GM18517 (cell line): ENCODE measurements around the gene CHCHD6.

Experiments
- ATAC-seq: cut with Tn5 transposase; IDR thresholded peaks from one replicate; pipeline ENCODE4 v1.9.1; 2021; ENCODE audit warnings: mild to moderate bottlenecking, moderate library complexity; ENCODE audit not compliant: unreplicated experiment

Gene CHCHD6

DNA sequence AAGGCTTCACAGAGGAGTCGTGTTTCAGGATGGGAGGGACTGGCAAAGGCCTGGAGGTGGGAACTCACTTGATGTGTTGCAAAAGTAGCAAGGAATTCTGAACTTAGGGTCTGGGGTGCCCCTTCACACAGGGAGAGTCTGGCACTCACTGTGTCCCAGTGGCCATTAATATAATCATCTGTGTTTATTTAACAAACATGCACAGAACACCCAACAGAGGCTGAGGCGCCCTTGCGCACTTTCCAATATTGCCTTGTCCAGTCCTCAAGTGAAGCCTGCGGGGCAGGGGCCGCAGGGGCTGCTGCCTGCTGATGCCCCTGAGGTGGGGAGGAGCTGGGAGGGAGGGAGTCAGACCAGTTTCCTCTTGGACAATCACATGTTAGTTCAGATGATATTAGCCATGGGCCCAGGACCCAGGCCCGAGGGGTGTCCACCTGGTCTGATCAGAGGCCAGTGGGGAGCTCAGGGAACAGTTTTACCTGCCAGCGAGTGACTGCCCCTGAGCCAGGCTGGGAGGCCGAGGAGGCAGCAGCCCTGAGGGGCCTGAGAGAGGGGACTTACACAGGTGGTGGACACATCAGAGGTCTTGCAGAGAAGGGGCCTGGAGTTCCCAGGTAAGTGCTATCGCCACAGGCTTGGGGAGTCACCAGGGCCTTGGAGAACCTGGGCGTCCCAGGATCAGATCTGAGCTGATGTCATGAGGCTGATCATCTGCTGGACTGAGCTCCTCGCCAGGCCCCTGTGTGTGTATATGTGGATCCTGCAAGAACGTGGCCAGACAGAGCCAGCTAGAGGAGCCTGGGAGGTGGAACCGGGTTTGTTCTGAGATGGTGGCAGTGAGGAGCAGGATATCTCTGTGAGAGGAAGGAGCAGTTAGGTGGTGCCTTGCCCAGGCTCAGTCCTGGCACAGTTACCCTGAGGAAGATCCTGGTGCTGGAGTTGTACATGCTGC, 35.3 kb upstream of the CHCHD6 start:
- no peak for ATAC-seq

DNA sequence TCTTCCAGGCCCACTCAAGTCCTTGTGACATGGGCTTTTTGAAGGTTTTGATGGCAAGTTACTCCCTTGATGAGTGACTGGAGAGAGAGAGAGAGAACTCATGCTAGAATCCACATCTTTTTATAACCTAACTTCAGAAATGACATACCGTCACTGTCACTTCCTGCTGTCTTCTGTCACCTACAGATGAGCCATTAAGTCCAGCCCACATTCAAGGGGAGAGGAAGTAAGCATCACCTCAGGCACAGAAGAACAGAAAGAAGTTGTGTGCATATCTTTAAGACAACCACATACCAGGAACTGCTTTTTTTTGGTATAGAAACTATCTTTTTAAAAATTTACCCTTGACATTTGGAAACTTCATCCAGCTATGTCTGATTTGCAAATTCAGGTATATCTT, 32.5 kb upstream of the CHCHD6 start:
- no peak for ATAC-seq

DNA sequence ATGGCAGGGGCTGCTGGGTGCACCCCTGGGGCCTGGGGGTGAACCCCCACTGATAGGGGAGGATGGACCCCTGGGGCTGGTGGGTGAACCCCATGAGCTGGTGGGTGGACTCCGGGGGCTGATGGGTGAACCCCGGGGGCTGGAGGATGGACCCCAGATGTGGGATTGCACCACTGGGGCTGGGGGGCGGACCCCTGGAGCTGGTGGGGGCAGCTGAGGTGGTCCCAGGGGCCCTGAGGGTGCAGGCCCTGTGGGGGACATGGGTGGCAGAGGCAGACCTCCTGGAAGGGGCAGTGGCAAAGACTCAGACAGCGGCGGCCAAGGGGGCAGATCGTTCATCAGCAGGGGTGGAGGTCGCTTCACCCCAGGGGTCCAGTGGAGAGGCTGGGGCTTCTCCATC, 31.7 kb upstream of the CHCHD6 start:
- no peak for ATAC-seq

DNA sequence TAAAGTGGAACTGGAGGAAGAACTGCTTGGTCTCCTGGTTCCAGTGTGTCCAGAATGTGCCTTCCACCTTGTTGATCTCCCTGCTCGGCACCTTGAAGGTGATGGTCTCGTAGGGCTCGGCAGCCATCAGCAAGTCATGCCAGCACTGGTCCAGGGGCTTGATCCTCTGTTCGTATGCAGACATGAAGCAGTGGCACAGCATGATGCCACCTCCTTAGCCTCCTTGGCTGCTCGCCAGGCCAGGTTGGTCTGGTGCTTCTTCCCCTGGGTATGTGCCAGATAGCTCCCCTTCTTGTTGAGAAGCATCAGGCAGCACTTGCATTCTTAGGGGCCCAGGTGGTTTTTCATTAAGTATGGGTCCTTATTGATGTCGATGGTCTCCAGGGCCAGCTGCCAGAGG, 31.3 kb upstream of the CHCHD6 start:
- ATAC-seq = no peak

DNA sequence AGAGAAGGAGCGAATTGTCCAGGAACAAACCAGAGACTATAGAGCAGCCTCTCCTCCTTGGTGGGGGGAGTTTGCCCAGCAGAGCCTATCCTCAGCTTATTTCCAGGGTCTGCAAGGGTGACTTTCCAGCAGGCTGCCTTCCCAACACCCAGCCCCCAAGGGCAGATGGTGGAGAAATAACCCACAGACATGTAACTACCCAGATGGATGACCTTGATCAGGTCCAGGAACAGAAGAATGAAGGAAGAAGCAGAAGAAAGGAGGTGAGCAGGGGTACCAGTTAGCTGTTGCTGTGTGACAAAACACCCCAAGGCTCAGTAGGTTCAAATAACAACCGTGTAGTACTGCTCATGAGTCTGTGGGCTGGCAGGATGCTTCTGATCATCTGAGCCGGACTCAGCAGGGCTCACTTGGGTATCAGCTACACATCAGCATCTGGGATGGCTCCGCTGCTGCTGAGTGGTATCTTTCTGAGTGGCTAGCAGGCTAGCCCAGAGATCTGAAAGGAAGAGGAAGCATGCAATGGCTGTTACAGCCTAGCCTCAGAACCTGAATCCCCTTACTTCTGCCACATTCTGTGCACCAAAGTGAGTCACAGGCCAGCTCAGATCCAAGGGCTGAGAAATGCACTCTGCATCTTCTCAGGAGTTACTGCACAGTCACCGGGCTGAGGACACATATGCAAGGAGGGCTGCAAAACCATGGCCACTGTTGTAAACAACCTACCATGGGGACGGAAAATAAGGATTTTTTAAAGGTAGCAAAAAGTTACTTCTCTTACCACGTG, 26.9 kb upstream of the CHCHD6 start:
- no peak for ATAC-seq

DNA sequence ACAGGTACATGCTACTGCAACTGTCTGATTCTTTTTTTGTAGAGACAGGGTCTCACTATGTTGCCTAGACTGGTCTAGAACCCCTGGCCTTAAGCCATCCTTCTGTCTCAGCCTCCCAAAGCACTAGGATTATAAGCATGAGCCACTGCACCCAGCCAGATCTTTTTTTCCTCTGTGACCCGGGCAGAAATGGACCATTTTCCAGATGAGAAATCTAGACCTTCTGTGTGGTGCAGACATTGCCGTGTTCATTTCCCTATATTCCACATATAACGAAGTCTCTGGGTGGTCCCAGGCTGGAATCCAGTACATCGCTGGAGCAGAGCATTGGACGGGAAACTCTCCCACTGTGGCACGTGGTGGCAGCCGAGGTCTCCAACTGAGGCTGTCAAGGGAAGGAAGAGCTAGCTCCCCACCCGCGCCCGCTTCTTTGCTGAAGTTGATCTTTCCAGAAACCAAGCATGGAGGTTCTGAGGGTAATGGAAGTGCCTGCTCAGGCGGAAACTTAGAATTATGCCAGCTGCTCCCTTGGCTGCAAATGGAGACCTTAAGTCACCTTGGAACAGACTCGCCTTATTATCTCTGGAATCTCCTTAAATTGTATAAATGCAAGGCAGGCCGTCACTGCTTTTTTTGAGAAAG, 26.1 kb upstream of the CHCHD6 start:
- no peak for ATAC-seq

DNA sequence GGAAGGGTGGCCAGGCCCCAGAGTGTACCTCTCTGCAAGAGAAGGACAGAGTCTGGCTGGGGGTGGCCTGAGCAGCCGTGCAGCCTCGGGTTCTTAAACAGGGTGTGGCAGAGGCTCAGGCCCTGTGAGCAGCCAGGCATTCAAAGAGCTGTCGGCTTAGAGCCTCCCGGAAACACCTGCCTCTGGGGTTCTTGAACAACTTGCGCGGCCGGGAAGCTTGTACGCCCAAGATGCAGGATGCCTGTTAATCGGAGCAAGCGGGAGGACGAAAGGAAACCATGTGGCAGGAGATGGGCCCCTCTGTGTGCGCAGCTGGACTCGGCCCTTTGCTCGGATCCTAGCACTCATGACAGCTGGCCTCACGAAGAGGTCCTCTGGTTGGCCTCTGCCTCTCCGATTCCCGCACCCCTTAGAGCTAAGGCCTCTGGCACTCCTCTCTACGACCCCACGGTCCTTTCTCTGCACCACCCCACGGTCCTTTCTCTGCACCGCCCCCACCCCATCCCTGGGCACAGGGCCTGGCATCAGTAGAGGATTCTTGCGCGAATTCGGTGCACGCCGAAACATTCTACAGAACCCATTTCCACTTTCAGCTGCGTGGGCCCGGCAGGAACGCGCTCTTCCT, 25.2 kb upstream of the CHCHD6 start:
- no peak for ATAC-seq

DNA sequence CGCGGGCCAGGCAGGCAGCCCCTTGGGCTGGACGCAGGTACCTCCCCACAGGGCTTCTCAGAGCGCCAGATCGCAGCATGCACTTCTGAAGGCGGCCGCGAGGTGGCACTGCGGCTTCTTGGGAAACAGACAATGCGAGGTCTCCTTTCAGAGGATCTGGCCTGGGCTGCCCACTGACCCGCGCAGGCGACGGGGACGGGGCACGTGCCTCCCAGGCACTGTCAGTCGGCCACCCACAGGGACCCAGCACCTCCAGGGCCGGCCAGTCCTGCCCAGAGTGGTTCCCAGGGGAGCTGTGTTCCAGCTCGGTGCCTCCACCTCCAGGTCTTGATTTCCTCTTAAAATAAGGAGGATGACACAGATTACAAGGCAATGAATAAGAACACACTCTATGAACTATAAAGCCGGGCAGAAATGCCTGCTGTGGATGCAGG, 24.7 kb upstream of the CHCHD6 start:
- no peak for ATAC-seq

DNA sequence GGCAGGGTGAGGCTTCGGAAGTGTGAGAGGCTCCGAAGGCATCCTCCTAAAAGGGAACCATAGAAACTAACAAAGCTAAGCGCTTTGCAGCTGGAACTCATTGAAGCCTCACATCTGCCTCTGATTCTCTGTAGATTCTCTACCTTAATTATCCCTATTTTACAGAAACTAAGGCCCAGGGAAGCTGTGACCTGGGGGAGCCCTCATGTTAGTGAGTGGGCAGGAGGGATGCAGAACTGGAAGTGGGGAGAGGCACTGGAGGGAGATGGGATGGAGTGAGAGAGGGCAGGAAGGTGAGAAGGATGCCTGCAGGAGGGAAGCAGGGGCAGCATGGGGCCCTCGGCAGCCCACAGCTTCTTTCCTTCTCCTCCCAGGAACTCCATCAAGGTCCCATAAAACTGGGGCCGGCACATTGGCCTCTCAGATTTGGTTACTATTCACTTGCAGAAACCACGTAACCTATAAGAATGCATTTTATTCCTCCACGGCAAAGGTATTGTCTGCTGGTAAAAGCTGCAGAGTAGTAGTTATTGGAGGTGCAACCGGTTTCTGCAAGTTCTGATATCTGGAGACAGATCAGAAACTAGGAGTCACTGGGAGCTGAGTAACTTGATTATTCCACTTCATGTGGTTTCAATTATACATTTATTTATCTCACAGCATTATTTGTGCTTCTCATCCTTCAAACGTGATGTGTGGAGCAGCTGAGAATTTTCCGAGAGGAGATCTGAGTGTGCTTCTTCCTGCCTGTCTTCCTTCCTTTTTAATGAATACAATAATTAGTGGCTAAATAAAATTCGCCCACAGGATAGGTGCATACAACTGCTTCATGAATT, 24.0 kb upstream of the CHCHD6 start:
- ATAC-seq = no peak

DNA sequence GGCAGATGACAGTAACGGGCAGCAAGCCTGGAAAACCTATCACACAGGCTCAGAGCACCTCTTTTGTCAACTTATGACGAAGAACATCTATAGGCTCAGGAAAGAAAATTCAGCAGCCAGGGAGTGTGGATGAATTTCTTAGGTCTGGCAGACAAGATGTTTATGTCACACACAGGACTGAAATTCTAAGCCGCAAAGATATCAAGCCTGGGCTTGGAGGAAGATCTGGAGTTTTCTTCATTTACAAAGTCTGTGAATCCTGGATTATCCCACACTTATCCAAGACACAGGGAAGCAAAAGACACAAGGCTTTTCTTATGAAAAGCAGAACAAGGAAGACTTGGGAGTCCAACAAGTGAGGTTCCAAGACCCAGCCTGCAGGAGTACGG, 23.4 kb upstream of the CHCHD6 start:
- ATAC-seq = no peak

DNA sequence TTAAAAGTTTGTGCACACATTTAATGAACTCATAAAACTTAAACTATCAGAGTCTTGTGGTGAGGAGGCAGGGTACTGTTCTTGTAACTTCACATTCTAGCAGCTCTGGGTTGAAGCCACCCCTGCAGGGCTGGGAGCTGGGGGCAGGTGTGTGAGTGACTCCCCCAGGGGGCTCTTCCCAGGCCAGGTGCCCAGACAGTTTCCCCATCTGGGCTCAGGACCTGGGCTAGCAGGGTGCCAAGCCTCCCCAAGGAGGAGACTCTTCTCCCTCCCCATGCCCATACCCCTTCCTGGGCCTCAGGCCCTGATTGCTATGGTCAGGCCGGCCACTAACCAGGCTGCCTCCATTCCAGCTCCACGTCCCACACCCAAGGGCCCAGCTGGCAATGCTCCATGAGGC, 22.0 kb upstream of the CHCHD6 start:
- ATAC-seq = no peak

DNA sequence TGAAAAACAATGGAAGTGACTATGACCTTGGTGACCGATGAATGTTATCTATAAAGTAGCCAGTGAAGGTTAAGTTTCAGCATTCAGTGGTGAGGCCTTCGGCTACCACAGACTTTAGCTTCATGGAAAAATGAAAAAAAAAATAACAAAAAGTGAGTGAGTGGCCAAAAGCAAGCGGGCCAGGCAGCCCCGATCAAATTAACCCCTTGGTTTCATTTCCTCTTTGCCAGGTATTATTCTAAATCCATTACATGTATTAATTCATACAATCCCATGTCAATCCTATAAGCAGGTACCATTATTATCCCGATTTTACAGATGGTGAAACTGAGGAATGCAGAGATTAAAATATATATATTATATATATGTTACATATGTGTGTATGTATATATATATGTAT, 21.0 kb upstream of the CHCHD6 start:
- no peak for ATAC-seq

DNA sequence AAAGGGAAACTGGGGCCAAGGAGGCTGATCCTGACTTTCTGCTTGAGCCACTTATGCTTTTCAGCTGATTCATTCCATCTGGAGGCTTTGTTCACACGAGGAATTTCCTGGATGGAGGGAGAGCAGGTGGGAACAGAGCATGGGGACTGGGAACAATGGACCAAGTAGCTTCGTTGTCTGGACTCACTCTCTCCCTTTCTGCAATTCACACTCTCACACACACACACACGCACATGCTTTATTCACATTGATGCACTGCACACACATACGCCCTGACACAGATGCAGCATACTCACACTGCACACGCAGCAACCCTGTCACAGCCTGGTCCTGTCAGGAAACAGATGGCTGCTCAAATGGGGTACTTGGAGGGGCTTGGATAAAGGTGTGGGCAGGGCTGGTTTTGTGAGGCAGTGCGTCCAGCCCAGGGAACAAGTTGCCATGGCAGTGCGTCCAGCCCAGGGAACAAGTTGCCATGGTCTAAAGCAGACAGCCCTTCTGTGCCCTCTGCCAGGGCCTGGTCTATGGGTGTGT, 19.8 kb upstream of the CHCHD6 start:
- no peak for ATAC-seq

DNA sequence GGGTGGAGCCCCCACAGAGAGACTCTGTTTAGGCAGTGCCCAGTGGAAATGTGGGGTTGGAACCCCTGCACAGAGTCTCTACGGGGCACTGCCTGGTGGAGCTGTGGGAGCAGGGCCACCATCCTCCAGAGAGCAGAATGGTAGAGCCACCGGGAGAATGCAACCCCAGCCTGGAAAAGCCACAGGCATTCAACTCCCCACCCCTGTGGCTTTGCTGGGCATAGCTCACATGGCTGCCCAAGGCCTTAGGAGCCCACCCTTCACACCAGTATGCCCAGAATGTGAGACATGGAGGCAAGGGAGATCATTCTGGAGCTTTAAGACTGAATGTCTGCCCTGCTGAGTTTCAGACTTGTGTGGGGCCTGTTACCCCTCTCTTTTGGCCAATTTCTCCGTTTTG, 19.0 kb upstream of the CHCHD6 start:
- ATAC-seq = no peak

DNA sequence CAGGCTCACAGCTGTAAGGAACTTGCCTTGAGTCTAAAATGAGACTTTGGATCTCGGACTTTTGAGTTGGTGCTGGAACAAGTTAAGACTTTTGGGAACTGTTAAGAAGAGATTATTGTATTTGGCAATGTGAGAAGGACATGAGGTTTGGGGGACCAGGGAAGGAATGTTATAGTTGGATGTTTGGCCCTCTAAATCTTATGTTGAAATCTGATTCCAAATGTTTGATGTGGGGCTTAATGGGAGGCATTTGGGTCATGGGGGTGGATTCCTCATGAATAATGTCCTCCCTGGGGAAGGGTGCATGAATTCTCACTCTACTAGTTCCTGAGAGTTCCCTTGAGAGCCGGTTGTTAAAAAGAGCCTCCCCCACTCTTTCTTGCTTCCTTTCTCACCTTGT, 18.5 kb upstream of the CHCHD6 start:
- ATAC-seq = no peak

DNA sequence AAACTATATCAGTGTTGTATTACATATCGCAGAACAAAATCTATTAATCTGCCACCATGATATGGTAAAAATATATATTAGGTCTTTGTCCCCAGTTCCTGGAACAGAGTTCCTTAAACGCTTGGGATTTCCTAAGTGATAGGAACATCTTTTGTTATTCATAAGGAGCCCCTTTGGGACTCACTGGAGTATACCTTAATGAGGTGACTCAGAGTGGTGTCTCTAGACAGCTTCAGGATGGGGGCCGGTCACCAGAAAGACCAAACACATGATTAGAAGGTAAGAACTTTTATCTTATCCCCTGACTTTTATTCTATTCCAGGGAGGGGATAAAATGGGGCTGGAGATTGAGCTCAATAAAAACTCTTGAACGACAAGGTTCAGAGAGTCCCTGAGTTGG, 12.3 kb upstream of the CHCHD6 start:
- ATAC-seq = no peak

DNA sequence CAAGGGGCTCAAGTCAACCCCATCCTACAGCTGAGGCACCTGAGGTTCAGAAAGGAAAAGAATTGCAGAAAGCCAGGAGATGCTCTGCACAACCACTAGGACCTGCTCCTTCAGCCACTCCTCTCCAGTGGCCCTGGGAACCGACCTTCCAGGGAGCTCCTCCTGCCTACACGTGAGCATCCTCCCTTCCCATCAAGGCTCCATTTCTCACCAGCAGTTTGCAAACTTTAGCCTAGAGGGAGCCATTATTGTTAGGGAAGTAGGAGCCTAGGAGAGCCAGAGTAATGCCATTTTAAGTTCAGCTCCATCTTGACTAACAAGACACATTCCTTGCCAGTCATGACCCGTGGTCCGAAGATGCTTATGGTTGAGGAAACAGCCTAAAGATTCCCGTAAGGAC, 11.2 kb upstream of the CHCHD6 start:
- ATAC-seq = no peak

DNA sequence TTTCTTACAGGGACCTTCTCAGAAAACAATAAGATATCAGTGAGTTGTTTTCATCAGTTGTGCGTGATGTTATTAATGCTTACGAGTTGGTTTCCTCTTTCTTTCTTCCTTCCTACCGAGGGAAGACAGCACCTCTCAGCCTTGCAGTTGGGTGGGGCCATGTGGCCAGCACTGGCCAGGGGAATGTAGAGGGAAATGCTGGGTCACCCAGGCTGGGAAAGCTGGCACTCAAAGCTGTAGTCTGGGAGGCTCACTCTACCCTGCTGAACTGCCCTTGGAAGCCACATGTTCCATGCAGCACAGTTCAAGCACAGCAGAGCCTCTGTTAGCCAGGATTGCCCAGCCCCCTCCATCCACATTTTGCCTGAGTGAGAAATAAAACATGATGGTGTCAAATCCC, 10.1 kb upstream of the CHCHD6 start:
- no peak for ATAC-seq

DNA sequence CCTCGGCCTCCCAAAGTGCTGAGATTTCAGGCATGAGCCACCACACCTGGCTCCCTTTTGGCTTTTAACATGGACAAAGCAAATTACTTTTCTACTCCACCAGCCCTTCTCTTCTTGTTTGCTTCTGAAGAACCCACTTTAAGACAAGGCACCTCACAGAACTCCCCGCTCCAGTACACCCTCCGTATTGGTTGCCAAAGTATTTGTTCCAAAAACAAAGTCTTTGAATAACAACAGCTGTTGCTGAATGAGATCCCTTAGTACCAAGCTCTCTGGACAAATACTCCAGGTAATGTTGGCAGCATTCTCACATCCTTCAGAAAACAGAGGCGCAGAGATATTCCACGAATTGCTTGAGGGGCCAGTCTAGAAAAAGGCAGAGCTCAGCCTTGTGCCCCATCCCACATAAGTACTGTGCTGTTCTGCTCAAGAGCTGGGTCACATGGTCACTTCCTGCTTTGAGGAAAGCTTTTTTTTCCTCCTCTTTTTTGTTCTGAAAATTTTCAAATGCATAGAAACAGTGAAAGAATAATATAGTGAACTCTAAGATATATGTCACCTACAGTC, 7.3 kb upstream of the CHCHD6 start:
- ATAC-seq = no peak

DNA sequence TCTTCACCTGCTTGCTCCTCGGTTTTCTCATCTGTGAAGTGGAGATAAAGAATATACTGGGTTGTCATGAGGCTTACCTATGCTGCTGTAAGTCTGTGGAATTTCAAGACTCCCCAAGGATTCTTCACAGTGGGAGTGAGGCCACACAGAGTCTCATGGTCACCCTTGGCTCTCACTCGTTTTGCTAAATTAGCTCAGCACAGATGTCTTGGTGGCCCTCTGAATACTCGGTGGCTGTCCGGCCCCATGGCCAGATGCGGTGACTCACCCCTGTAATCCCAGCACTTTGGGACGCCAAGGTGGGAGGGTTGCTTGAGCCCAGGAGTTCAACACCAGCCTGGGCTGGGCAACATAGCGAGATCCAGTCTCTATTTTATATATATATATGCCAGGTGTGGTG, 5.0 kb upstream of the CHCHD6 start:
- ATAC-seq = no peak
